ENCODE results near the gene KRT83. TPM values are rescaled to one million over a fixed set of nuclear protein-coding genes. Genes with fewer than 3 reads are reported as not detected.

The KRT83 gene
- polyA plus RNA-seq, 3 donors, result not detected

DNA sequence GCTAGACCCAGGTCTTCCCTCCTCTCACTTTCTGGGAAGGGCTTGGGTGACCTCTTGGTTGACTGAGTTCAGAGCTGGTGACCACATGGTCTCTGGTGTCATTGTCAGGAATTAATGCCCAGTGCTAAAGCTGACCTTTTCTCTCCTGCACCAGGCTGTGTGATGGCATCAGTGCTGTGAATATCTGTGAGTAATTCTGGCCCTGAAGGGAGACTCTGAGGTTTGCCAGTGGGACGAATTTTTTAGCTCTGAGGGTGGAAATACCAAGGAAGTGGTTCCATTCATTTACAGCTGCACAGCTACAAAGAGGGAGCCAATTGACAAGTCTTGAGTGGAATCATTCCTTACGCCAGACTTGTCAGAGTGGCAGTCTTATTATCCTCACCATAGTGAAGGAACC, 53.0 kb downstream of the KRT83 start:
- no peak for DNase-seq (ENCODE audit: low read depth in 3 of 3, low spot score in 2 of 3)

DNA sequence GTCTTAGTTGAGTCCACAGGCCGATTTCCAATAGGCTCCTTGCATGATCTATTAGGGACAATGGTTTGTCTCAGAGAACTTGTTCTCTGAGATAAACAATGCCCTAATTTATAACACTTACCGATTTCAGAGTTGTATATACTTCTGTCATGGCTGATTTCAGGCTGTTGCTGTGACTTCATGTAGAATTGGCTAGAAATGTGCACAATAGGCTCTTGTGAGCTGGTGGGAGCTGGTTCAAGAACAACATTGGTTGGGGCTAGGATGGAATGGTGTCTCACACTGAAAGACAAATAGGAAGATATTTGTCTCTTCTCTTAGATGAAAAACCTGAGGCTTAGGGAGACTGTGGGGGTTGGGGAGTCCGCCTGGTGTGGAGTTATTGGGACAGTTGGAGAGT, 53.5 kb downstream of the KRT83 start:
- DNase-seq (ENCODE audit: low read depth in 3 of 3, low spot score in 2 of 3), result no peak

DNA sequence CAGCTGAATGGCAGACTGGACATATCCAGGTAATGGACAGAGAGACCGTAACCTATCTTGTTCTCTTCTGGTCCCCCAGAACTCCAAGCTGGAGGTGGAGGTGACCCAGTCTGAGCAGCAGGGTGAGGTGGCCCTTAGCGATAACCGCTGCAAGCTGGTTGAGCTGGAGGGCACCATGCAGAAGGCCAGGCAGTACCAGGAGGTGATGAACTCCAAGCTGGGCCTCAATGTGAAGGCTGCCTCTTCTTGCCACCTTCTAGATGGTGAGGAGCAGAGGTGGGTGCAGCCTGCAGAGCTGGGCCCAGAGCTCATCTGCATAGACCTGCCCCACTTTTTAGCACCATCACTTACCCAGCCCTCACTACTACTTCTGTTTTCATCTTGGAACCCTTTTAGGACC, 53.9 kb downstream of the KRT83 start:
- no peak for DNase-seq (ENCODE audit: low read depth in 3 of 3, low spot score in 2 of 3)

DNA sequence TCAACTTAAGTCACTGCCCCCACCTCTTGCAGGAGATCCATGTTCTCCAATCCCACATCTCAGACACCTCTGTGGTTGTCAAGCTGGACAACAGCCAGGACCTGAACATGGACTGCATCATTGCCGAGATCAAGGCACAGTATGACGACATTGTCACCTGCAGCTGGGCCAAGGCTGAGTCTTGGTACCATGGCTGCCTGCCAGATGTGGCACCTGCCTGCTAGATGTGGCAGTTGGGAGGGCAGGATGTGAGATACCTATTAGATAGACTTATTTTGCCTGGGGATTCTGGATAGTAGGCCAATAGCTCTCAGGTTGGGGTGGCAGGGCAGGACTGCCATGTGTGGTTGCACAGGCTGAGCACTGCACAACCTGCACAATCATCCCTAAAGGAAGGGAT, 54.7 kb downstream of the KRT83 start:
- no peak for DNase-seq (ENCODE audit: low read depth in 3 of 3, low spot score in 2 of 3)

DNA sequence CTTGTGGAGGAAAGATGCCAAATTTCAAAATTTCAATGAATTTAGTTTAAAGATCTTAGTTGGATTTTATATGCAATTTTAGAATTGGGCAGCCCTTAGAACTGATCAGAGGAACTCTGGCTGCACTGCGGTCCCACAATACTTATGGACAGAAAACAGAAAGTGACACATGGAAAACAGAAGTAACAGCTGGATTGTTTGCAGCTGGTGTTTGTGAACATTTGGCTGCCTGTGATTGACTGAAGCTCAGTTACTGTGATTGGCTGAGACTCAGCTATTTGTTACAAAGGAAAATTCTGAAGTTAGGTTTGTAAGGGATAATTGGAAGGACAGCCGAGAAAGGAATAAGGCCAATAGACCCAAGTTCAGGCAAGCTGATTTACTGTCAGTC, 56.8 kb downstream of the KRT83 start:
- DNase-seq (ENCODE audit: low read depth in 3 of 3, low spot score in 2 of 3), result no peak

Other genes starting within 250 kb of the KRT83 start
- under 1 TPM; 0.36 to 0.96 (median 0.39) TPM for gene SMIM41, start 241.7 kb downstream of the KRT83 start, polyA plus RNA-seq (ENCODE audit: insufficient read length in 3 of 3)
- gene KRT80, start 129.4 kb downstream of the KRT83 start, polyA plus RNA-seq (ENCODE audit: insufficient read length in 3 of 3), result under 1 TPM; 0.64 to 0.89 (median 0.76) TPM
- 100 to 1,000 TPM in 1 of 3 donors, 10 to 100 TPM in 2; 35.1 to 109 (median 56.3) TPM for gene KRT7, start 88.2 kb downstream of the KRT83 start, polyA plus RNA-seq (ENCODE audit: insufficient read length in 3 of 3)
- gene KRT86, start 46.8 kb downstream of the KRT83 start, polyA plus RNA-seq (ENCODE audit: insufficient read length in 3 of 3), result not detected
- gene KRT81, start 29.9 kb downstream of the KRT83 start, polyA plus RNA-seq (ENCODE audit: insufficient read length in 3 of 3), result not detected
- not detected for gene KRT85, start 46.1 kb upstream of the KRT83 start, polyA plus RNA-seq (ENCODE audit: insufficient read length in 3 of 3)
- not detected for gene KRT84, start 64.3 kb upstream of the KRT83 start, polyA plus RNA-seq (ENCODE audit: insufficient read length in 3 of 3)
- not detected for gene KRT82, start 84.9 kb upstream of the KRT83 start, polyA plus RNA-seq (ENCODE audit: insufficient read length in 3 of 3)
- gene KRT75, start 113.0 kb upstream of the KRT83 start, polyA plus RNA-seq (ENCODE audit: insufficient read length in 3 of 3), result not detected
- gene KRT6B, start 130.7 kb upstream of the KRT83 start, polyA plus RNA-seq (ENCODE audit: insufficient read length in 3 of 3), result not detected
- gene KRT6C, start 152.4 kb upstream of the KRT83 start, polyA plus RNA-seq (ENCODE audit: insufficient read length in 3 of 3), result not detected
- not detected for gene KRT6A, start 171.9 kb upstream of the KRT83 start, polyA plus RNA-seq (ENCODE audit: insufficient read length in 3 of 3)
- gene KRT5, start 199.0 kb upstream of the KRT83 start, polyA plus RNA-seq (ENCODE audit: insufficient read length in 3 of 3), result under 1 TPM in 1 of 3 donors, not detected in 2; 0.40 TPM
- gene KRT71, start 231.7 kb upstream of the KRT83 start, polyA plus RNA-seq (ENCODE audit: insufficient read length in 3 of 3), result not detected